Measurements from ENCODE around the gene ST6GALNAC6. TPM values are rescaled to one million over a fixed set of nuclear protein-coding genes. Genes with fewer than 3 reads are reported as not detected.

Gene ST6GALNAC6
- total and polyA plus RNA-seq, 2 of the 8 experiments (the other 6 are each of a cell fraction or from before 2014, with no cell fraction given), result 43.7 to 64.4 TPM

- Histone ChIP-seq H4K5ac (ENCODE audit: insufficient read length, low read depth, low read length) (no peak overlapping the region), H3K18ac (ENCODE audit: extremely low read depth, low read length) (no peak overlapping the region), H2BK12ac (ENCODE audit: low read depth, low read length) (no peak overlapping the region), H3K9me3 (ENCODE audit: insufficient read depth in 2 of 2, low read depth in 1 of 2, low read length in 1 of 2) (no peaks in the 10 kb centered on the region), H2BK5ac (ENCODE audit: low read depth, low read length) (no peak overlapping the region), H4K20me1 (replicated peaks in 1 of 2; ENCODE audit: control insufficient read depth in 1 of 2, insufficient read depth in 2 of 2, low read length in 2 of 2) (peaks cover 0 to 1% of the 10 kb centered on the region in 2 experiments), H2AK5ac (ENCODE audit: low read depth, low read length) (no peak overlapping the region), H3K27me3 (replicated peaks in 1 of 4; ENCODE audit: control insufficient read depth in 3 of 4, extremely low read depth in 1 of 4, insufficient read depth in 3 of 4, low read length in 3 of 4) (no peaks in the 10 kb centered on the region), H3K9ac (replicated peaks in 1 of 4; ENCODE audit: extremely low read depth in 1 of 4, low read depth in 3 of 4, low read length in 3 of 4) (no peak overlapping the region), H4K91ac (replicated peaks; ENCODE audit: insufficient read length, low read length) (no peak overlapping the region), H3K4me2 (ENCODE audit: insufficient read depth in 1 of 2, low read depth in 2 of 2, low read length in 2 of 2) (no peak overlapping the region), H2BK120ac (replicated peaks; ENCODE audit: low read depth, low read length) (no peak overlapping the region), H2AFZ (ENCODE audit: low read length) (no peak overlapping the region), H4K8ac (ENCODE audit: extremely low read depth, insufficient read depth, low read length) (no peak overlapping the region), H3K4me1 (replicated peaks in 1 of 4; ENCODE audit: control insufficient read depth in 3 of 4, insufficient read depth in 4 of 4, low read length in 3 of 4) (peaks cover 0 to 10% (median 7%) of the 10 kb centered on the region in 4 experiments; a peak in 6 of 7 replicates), H3K4me3 (ENCODE audit: extremely low read depth in 1 of 4, insufficient read depth in 2 of 4, low read depth in 3 of 4, low read length in 4 of 4) (no peak overlapping the region), H3K56ac (replicated peaks; ENCODE audit: insufficient read length, low read depth, low read length) (no peak overlapping the region), H3K27ac (ENCODE audit: low read depth, low read length) (no peak overlapping the region), H3K79me2 (ENCODE audit: control insufficient read depth in 1 of 2, insufficient read depth in 2 of 2, low read length in 2 of 2) (no peaks in the 10 kb centered on the region), H3K79me1 (ENCODE audit: low read depth, low read length) (no peaks in the 10 kb centered on the region), H2BK15ac (ENCODE audit: low read length) (no peak overlapping the region), H3K14ac (ENCODE audit: insufficient read length) (no peak overlapping the region), H3K23me2 (ENCODE audit: low read depth, low read length) (peaks cover 7% of the 10 kb centered on the region; the same call in 1 of the 2 replicates), H3K36me3 (ENCODE audit: control insufficient read depth in 2 of 4, insufficient read depth in 4 of 4, low read length in 3 of 4) (peaks cover 0 to 3% (median 0%) of the 10 kb centered on the region in 4 experiments; a peak in 2 of 8 replicates), H2BK20ac (ENCODE audit: low read length) (no peak overlapping the region), H3K23ac (ENCODE audit: insufficient read length) (no peak overlapping the region), H3K4ac (replicated peaks; ENCODE audit: insufficient read length, low read depth, low read length) (no peak overlapping the region)
- DNase-seq (ENCODE audit: low read depth in 1 of 2, low spot score in 2 of 2) (no peak), FAIRE-seq (no peak)
- WGBS, 2 experiments (ENCODE audit: extremely low coverage in 1 of 2, insufficient coverage in 1 of 2, insufficient read length in 1 of 2, insufficient replicate concordance in 2 of 2, low coverage in 1 of 2, low lambda C conversion rate in 2 of 2, missing lambda C conversion rate in 1 of 2), result 91% methylated on average over 7 of the region's 8 CpGs; no CpG with 5 or more reads in 1 of the 2 experiments
- CTCF ChIA-PET (ENCODE audit: partially characterized antibody), result interaction anchor here (0.6 to 1.7 kb wide), 2 partner anchors 12 to 76 kb away, joined by 3 to 5 read pairs; no protein-coding TSS in a partner anchor
- POLR2A ChIA-PET (ENCODE audit: partially characterized antibody), result interaction anchor here (0.6 to 8.6 kb wide), 2 partner anchors 10 to 16 kb away, joined by 3 to 91 read pairs; partner anchors contain the start of gene ST6GALNAC6
- TF ChIP-seq SIRT6 (IDR thresholded peaks at IDR 0.05; ENCODE audit: low read length) (no peak), SIN3A (conservative IDR thresholded peaks at IDR 0.05 in 1 of 2, IDR thresholded peaks at IDR 0.05 in 1 of 2; ENCODE audit: low read depth in 1 of 2, low read length in 2 of 2) (no peak), POLR2A (IDR thresholded peaks at IDR 0.05; ENCODE audit: control extremely low read depth in 1 of 2, low read depth in 2 of 2, low read length in 2 of 2) (no peak), JUND (IDR thresholded peaks at IDR 0.05; ENCODE audit: low read length) (no peak), PHF8 (conservative IDR thresholded peaks at IDR 0.05; ENCODE audit: low read depth, low read length) (no peak), SAP30 (IDR thresholded peaks at IDR 0.05; ENCODE audit: insufficient read depth, insufficient replicate concordance, low read length) (no peak), SRF (IDR thresholded peaks at IDR 0.05; ENCODE audit: low read depth, low read length) (no peak), TAF1 (IDR thresholded peaks at IDR 0.05; ENCODE audit: low read depth, low read length) (no peak), BACH1 (IDR thresholded peaks at IDR 0.05; ENCODE audit: low read length) (no peak), SP1 (IDR thresholded peaks at IDR 0.05; ENCODE audit: low read depth, low read length) (no peak)
Measured at GRCh38 chr9:127880143-127880542, 19.3 kb downstream of the ST6GALNAC6 start.
